Astrocyte (in vitro differentiated cells and primary cell): ENCODE measurements around the gene SEC14L3. TPM values are rescaled to one million over a fixed set of nuclear protein-coding genes. Genes with fewer than 3 reads are reported as not detected.

Experiments used
- DNase-seq: peaks from one replicate; pipeline ENCODE4 v3.0.0-alpha.2; 2010; ENCODE audit warnings: low read depth
- FAIRE-seq: peaks from 2 replicates; lab custom pipeline; 2011; peaks lifted over from hg19 to GRCh38; lab: Jason Lieb, UNC
- H2AFZ ChIP-seq: 2 replicates; pipeline ENCODE4 v1.6.0; 2012; ENCODE audit warnings: low read depth, low read length, inconsistent platforms
- H3K27ac ChIP-seq: 2 replicates; pipeline ENCODE4 v1.5.1; 2011; ENCODE audit warnings: low read depth, low read length, inconsistent platforms
- H3K27me3 ChIP-seq: 2 replicates; pipeline ENCODE4 v1.6.0; 2011; ENCODE audit warnings: low read length, inconsistent platforms; ENCODE audit not compliant: insufficient read depth
- H3K36me3 ChIP-seq: 2 replicates; pipeline ENCODE4 v1.5.1; 2011; ENCODE audit warnings: low read length, inconsistent platforms; ENCODE audit not compliant: insufficient read depth
- H3K4me1 ChIP-seq: 2 replicates; pipeline ENCODE4 v1.5.1; 2011; ENCODE audit warnings: low read length, inconsistent platforms; ENCODE audit not compliant: insufficient read depth
- H3K4me2 ChIP-seq: 2 replicates; pipeline ENCODE4 v1.6.0; 2012; ENCODE audit warnings: low read length, inconsistent platforms
- H3K4me3 ChIP-seq: 2 replicates; pipeline ENCODE4 v1.5.1; 2011; ENCODE audit warnings: low read depth, mild to moderate bottlenecking, low read length, inconsistent platforms; ENCODE audit not compliant: insufficient read depth
- H3K79me2 ChIP-seq: 2 replicates; pipeline ENCODE4 v1.6.0; 2012; ENCODE audit warnings: mild to moderate bottlenecking, low read length, inconsistent platforms; ENCODE audit not compliant: insufficient read depth
- H3K9ac ChIP-seq: 2 replicates; pipeline ENCODE4 v1.6.0; 2012; ENCODE audit warnings: mild to moderate bottlenecking, low read length, inconsistent platforms
- H3K9me3 ChIP-seq: 2 replicates; pipeline ENCODE4 v1.5.1; 2012; ENCODE audit warnings: low read depth, mild to moderate bottlenecking, low read length, inconsistent platforms; ENCODE audit not compliant: insufficient read depth
- H4K20me1 ChIP-seq: 2 replicates; pipeline ENCODE4 v1.6.0; 2012; ENCODE audit warnings: low read length, inconsistent platforms; ENCODE audit not compliant: insufficient read depth
- H3K27ac Mint-ChIP-seq: one replicate; pipeline ENCODE4 v1.8.0; 2021; ENCODE audit warnings: mild to moderate bottlenecking, mixed read lengths; ENCODE audit not compliant: unreplicated experiment
- H3K27me3 Mint-ChIP-seq: one replicate; pipeline ENCODE4 v1.8.0; 2021; ENCODE audit warnings: low read depth, mixed read lengths; ENCODE audit not compliant: unreplicated experiment
- H3K36me3 Mint-ChIP-seq: one replicate; pipeline ENCODE4 v1.8.0; 2021; ENCODE audit warnings: low read depth, mixed read lengths; ENCODE audit not compliant: unreplicated experiment
- H3K4me1 Mint-ChIP-seq: one replicate; pipeline ENCODE4 v1.8.0; 2021; ENCODE audit warnings: low read depth, mixed read lengths; ENCODE audit not compliant: unreplicated experiment
- H3K4me3 Mint-ChIP-seq: one replicate; pipeline ENCODE4 v1.8.0; 2021; ENCODE audit warnings: mild to moderate bottlenecking, moderate library complexity, mixed read lengths; ENCODE audit not compliant: unreplicated experiment
- H3K9me3 Mint-ChIP-seq: one replicate; pipeline ENCODE4 v1.8.0; 2021; ENCODE audit warnings: mild to moderate bottlenecking, mixed read lengths; ENCODE audit not compliant: unreplicated experiment
- EZH2 ChIP-seq: IDR thresholded peaks from 2 replicates; pipeline ENCODE4 v1.6.1; 2012; ENCODE audit warnings: mild to moderate bottlenecking, low read length, inconsistent platforms; ENCODE audit not compliant: insufficient read depth
- total RNA-seq: library from RNA; stranded (reverse); gene quantifications from 2 replicates; pipeline ENCODE4 v1.2.1, GENCODE V29; 2021
- TF ChIP-seq, protein P1 (sequence below): IDR thresholded peaks from 2 replicates; pipeline ENCODE4 v1.5.1; 2011; ENCODE audit warnings: low read depth, mild to moderate bottlenecking, inconsistent platforms, low read length, moderate library complexity; ENCODE audit not compliant: insufficient read depth

The SEC14L3 gene
- total RNA-seq, 1 donor from 2014 or later, result not detected

DNA sequence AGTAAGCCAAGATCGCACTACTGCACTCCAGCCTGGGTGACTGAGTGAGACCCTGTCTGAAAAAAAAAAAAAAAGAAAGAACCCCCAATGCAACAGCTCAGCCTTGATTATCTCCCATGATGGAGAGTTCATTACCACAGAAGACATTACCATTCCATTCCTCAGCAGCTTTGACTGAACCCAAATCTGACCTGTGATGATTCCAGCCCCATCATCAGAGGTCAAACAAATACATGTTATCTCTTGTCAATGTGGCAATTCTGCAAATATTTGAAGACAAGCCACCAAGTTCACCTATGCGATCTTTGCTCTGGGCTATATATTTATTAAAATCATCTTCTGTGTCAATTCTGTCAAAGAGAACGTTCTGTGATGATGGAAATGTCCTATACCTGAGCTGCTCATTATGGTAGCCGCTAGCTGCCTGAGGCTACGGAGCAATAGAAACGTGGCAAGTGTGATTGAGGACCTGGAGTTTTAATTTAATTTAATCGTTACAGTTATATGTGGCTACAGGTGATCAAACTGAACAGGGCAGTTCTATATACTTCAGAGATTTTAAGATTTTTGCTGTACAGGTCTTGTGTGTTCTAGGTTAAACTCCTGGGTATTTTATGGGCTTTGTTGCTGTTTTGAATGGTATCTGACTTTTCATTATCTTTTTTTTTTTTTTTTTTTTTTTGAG is 25.8 kb upstream of the SEC14L3 start:
- FAIRE-seq (no peak), DNase-seq (no peak)
- no peak overlapping the region for H3K4me2 ChIP-seq
- no peaks in the 10 kb centered on the region for H3K79me2 ChIP-seq
- Mint-ChIP-seq H3K9me3 (peaks cover 2% of the 10 kb centered on the region), H3K4me1 (no peaks in the 10 kb centered on the region), H3K36me3 (no peaks in the 10 kb centered on the region), H3K4me3 (no peak overlapping the region), H3K27ac (no peak overlapping the region), H3K27me3 (peaks cover 21% of the 10 kb centered on the region)
- H3K9ac ChIP-seq, result no peak overlapping the region
- no peak overlapping the region for H3K4me3 ChIP-seq
- H3K9me3 ChIP-seq, result no peaks in the 10 kb centered on the region
- no peaks in the 10 kb centered on the region for H3K36me3 ChIP-seq
- TF ChIP-seq, protein P1, sequence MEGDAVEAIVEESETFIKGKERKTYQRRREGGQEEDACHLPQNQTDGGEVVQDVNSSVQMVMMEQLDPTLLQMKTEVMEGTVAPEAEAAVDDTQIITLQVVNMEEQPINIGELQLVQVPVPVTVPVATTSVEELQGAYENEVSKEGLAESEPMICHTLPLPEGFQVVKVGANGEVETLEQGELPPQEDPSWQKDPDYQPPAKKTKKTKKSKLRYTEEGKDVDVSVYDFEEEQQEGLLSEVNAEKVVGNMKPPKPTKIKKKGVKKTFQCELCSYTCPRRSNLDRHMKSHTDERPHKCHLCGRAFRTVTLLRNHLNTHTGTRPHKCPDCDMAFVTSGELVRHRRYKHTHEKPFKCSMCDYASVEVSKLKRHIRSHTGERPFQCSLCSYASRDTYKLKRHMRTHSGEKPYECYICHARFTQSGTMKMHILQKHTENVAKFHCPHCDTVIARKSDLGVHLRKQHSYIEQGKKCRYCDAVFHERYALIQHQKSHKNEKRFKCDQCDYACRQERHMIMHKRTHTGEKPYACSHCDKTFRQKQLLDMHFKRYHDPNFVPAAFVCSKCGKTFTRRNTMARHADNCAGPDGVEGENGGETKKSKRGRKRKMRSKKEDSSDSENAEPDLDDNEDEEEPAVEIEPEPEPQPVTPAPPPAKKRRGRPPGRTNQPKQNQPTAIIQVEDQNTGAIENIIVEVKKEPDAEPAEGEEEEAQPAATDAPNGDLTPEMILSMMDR, result no peak
- no peak for TF ChIP-seq EZH2
- no peak overlapping the region for H2AFZ ChIP-seq
- no peak overlapping the region for H3K27ac ChIP-seq
- H3K27me3 ChIP-seq, result peaks cover 5% of the 10 kb centered on the region
- no peaks in the 10 kb centered on the region for H3K4me1 ChIP-seq
- H4K20me1 ChIP-seq, result no peaks in the 10 kb centered on the region

DNA sequence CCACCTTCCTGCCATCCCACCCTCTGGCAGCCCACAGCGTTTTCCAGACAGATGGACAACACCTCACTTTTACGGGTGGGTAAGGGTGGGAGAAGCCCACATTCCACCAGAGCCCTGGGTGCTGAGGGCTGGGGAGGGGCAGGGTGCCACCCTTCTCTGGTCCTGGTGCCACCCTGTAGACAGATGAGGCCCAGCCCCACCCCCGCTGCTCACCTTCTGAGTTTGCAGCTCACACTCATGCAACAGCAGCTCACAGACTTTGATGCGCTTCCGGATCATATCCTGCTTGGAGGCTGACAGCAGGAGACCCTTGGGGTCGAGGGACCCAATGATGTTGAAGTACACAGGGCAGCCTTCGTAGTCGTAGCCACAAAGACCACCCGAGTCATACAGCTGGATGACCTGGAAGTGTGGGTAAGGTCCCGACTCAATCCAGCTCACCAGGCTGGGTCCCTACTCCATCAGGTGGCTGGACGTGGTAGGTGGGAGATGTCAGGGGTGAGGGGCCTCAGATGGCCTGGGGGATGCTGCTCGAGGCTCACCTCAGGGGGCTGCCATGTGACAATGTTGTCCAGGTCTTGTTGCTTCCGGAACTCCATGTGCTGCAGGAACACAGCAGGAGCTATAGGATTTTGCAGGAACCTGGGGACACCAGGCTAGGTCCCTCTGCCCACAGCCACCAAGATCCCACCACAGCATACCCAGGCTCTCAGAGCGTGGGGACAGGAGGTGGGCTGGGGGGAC is 23.4 kb upstream of the SEC14L3 start:
- H3K4me3 ChIP-seq, result no peak overlapping the region
- no peak overlapping the region for H3K4me2 ChIP-seq
- no peak overlapping the region for H3K27ac ChIP-seq
- Mint-ChIP-seq H3K27ac (no peak overlapping the region), H3K4me1 (no peaks in the 10 kb centered on the region), H3K4me3 (no peak overlapping the region), H3K36me3 (no peaks in the 10 kb centered on the region), H3K27me3 (peaks cover 35% of the 10 kb centered on the region), H3K9me3 (peaks cover 2% of the 10 kb centered on the region)
- FAIRE-seq (no peak), DNase-seq (no peak)
- H3K4me1 ChIP-seq, result no peaks in the 10 kb centered on the region
- no peaks in the 10 kb centered on the region for H3K9me3 ChIP-seq
- no peaks in the 10 kb centered on the region for H4K20me1 ChIP-seq
- H3K36me3 ChIP-seq, result no peaks in the 10 kb centered on the region
- TF ChIP-seq, protein P1, result no peak
- TF ChIP-seq EZH2, result no peak
- no peak overlapping the region for H2AFZ ChIP-seq
- H3K27me3 ChIP-seq, result peaks cover 2% of the 10 kb centered on the region
- H3K9ac ChIP-seq, result no peak overlapping the region
- no peaks in the 10 kb centered on the region for H3K79me2 ChIP-seq

DNA sequence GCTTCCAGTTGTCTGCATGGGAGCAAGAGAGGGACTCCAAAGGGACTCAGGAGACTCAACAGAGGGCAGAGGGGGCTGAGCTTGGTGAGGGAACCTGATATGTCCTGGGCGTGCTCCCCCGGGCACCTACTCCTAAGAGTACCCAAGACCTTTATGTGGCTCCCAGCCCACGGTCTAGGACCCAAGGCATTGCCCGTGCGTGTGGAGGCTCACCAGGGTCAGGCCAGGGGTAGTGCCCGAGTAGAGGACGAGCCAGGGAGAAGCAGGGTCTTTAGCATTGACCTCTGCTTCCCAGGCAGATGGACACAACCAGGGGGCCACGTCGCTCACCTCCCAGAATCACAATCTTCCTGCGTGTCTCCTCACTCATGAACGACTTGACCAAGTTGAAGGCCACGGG is 20.3 kb upstream of the SEC14L3 start:
- Histone ChIP-seq H4K20me1 (no peaks in the 10 kb centered on the region), H3K4me1 (no peaks in the 10 kb centered on the region), H3K27me3 (peaks cover 4% of the 10 kb centered on the region), H3K27ac (no peak overlapping the region), H3K9ac (no peak overlapping the region), H3K4me3 (no peak overlapping the region), H3K79me2 (no peaks in the 10 kb centered on the region), H3K4me2 (no peak overlapping the region), H3K36me3 (no peaks in the 10 kb centered on the region), H2AFZ (no peak overlapping the region), H3K9me3 (no peaks in the 10 kb centered on the region)
- Mint-ChIP-seq H3K9me3 (peaks cover 2% of the 10 kb centered on the region), H3K36me3 (no peaks in the 10 kb centered on the region), H3K4me1 (no peaks in the 10 kb centered on the region), H3K4me3 (no peak overlapping the region), H3K27ac (no peak overlapping the region), H3K27me3 (peaks cover 45% of the 10 kb centered on the region)
- FAIRE-seq (no peak), DNase-seq (no peak)
- TF ChIP-seq, protein P1, result no peak
- TF ChIP-seq EZH2, result no peak
